Mesendoderm (in vitro differentiated cells): ENCODE results near the gene SMKR1.
"Not testable (repeated sequence)": the region's sequence is repeated elsewhere in the genome, so short reads cannot be mapped to it uniquely, and the experiment has no call there.

ENCODE experiments used
- DNase-seq: peaks from one replicate; pipeline ENCODE4 v3.0.0; 2013
- H2AK5ac ChIP-seq: 2 replicates; pipeline ENCODE4 v1.6.1; 2013; ENCODE audit warnings: low read length, inconsistent platforms
- H2BK120ac ChIP-seq: 2 replicates; pipeline ENCODE4 v1.6.1; 2013; ENCODE audit warnings: low read depth, mild to moderate bottlenecking, low read length, moderate library complexity, mixed read lengths
- H2BK15ac ChIP-seq: replicated peaks from 2 replicates; pipeline ENCODE4 v1.6.1; 2013; ENCODE audit warnings: low read depth, mild to moderate bottlenecking, moderate library complexity
- H2BK5ac ChIP-seq: 2 replicates; pipeline ENCODE4 v1.6.1; 2013; ENCODE audit warnings: low read length, inconsistent platforms
- H3K18ac ChIP-seq: 2 replicates; pipeline ENCODE4 v1.6.1; 2013; ENCODE audit warnings: mild to moderate bottlenecking, low read length, mixed read lengths
- H3K23ac ChIP-seq: one replicate; pipeline ENCODE4 v1.6.1; 2013; ENCODE audit warnings: low read length
- H3K27ac ChIP-seq: 2 replicates; pipeline ENCODE4 v1.5.1; 2013; ENCODE audit warnings: low read depth, mild to moderate bottlenecking, inconsistent platforms, low read length, moderate library complexity
- H3K27me3 ChIP-seq: 2 replicates; pipeline ENCODE4 v1.6.1; 2013; ENCODE audit warnings: low read length, control low read depth, mild to moderate bottlenecking, inconsistent platforms; ENCODE audit not compliant: insufficient read depth, poor library complexity
- H3K36me3 ChIP-seq: 2 replicates; pipeline ENCODE4 v1.6.1; 2013; ENCODE audit warnings: low read length, inconsistent platforms; ENCODE audit not compliant: control insufficient read depth, insufficient read depth
- H3K4ac ChIP-seq: one replicate; pipeline ENCODE4 v1.6.1; 2013; ENCODE audit warnings: low read depth, mild to moderate bottlenecking, low read length, moderate library complexity
- H3K4me1 ChIP-seq: 2 replicates; pipeline ENCODE4 v1.6.1; 2013; ENCODE audit warnings: low read depth, low read length, inconsistent platforms; ENCODE audit not compliant: control insufficient read depth
- H3K4me2 ChIP-seq: 2 replicates; pipeline ENCODE4 v1.6.1; 2013; ENCODE audit warnings: low read length
- H3K4me3 ChIP-seq: 2 replicates; pipeline ENCODE4 v1.5.1; 2013; ENCODE audit warnings: mild to moderate bottlenecking, low read length
- H3K56ac ChIP-seq: one replicate; pipeline ENCODE4 v1.6.1; 2013; ENCODE audit warnings: low read length
- H3K79me1 ChIP-seq: 2 replicates; pipeline ENCODE4 v1.6.1; 2013; ENCODE audit warnings: low read length, inconsistent platforms
- H3K79me2 ChIP-seq: 2 replicates; pipeline ENCODE4 v1.6.1; 2013; ENCODE audit warnings: mild to moderate bottlenecking, low read length; ENCODE audit not compliant: control insufficient read depth, insufficient read depth
- H3K9ac ChIP-seq: 2 replicates; pipeline ENCODE4 v1.6.1; 2013; ENCODE audit warnings: low read length, inconsistent platforms
- H4K5ac ChIP-seq: one replicate; pipeline ENCODE4 v1.6.1; 2013; ENCODE audit warnings: low read length
- H4K8ac ChIP-seq: one replicate; pipeline ENCODE4 v1.6.1; 2013; ENCODE audit warnings: low read depth, mild to moderate bottlenecking, control low read depth, low read length, moderate library complexity
- WGBS: extraction: QIAGEN DNeasy Blood & Tissue Kit; methylation state at CpG from one replicate; pipeline ENCODE4 v1.1.7; 2013; ENCODE audit warnings: low lambda C conversion rate, missing lambda C conversion rate; ENCODE audit not compliant: insufficient coverage; ENCODE audit errors: extremely low coverage; 5-methylcytosine and 5-hydroxymethylcytosine counted together

The SMKR1 gene

DNA sequence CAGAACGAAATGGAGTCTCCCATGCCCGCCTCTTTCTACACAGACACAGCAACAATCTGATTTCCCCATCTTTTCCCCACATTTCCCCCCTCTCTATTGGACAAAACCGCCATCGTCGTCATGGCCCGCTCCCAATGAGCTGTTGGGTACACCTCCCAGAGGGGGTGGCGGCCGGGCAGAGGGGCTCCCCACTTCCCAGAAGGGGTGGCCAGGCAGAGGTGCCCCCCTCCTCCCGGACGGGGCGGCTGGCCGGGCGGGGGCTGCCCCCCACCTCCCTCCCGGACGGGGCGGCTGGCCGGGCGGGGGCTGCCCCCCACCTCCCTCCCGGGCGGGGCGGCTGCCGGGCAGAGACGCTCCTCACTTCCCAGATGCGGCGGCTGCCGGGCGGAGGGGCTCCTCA lies 26.4 kb upstream of the SMKR1 start:
- H4K8ac ChIP-seq, H3K4me3 ChIP-seq, H3K18ac ChIP-seq, H3K79me1 ChIP-seq, H2BK15ac ChIP-seq, H3K4me1 ChIP-seq, H3K27me3 ChIP-seq, H3K79me2 ChIP-seq, H3K27ac ChIP-seq, H3K36me3 ChIP-seq, DNase-seq, H3K9ac ChIP-seq, H3K23ac ChIP-seq, H2BK120ac ChIP-seq, H2BK5ac ChIP-seq, H3K4me2 ChIP-seq, H3K4ac ChIP-seq, H3K56ac ChIP-seq, H2AK5ac ChIP-seq, H4K5ac ChIP-seq: not testable (repeated sequence)
- WGBS: no CpG with 5 or more reads among the region's 27 CpGs

DNA sequence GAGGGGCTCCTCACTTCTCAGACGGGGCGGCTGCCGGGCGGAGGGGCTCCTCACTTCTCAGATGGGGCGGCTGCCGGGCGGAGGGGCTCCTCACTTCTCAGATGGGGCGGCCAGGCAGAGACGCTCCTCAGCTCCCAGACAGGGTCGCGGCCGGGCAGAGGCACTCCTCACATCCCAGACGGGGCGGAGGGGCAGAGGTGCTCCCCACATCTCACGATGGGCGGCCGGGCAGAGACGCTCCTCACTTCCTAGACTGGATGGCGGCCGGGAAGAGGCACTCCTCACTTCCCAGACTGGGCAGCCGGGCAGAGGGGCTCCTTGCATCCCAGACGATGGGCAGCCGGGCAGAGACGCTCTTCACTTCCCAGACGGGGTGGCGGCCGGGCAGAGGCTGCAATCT lies 25.9 kb upstream of the SMKR1 start:
- not testable (repeated sequence) for H3K9ac ChIP-seq, H4K5ac ChIP-seq, H3K4ac ChIP-seq, H3K4me2 ChIP-seq, H4K8ac ChIP-seq, H3K4me3 ChIP-seq, H3K27ac ChIP-seq, H3K18ac ChIP-seq, DNase-seq, H3K23ac ChIP-seq, H3K4me1 ChIP-seq, H2BK120ac ChIP-seq, H3K79me1 ChIP-seq, H2AK5ac ChIP-seq, H3K56ac ChIP-seq, H3K79me2 ChIP-seq, H2BK15ac ChIP-seq, H3K36me3 ChIP-seq, H3K27me3 ChIP-seq, H2BK5ac ChIP-seq
- WGBS: no CpG with 5 or more reads among the region's 27 CpGs

DNA sequence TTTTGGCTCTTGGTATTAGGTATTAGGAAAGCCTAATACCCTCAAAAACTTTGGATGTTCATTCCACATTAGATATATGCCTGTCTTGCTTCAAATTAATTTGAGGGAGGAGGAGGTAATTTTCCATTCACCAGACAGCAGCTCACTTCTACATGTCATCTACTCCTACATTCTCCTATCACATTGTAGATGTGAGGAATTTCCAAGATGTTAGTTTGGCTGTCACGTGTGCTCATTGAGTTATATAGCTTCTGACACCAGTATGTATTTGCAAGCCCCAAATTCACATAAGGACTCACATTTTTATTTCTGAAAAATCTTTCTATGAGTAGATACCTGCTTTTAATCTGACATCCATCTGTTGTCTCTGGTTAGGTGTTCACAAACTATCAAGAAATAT lies 22.5 kb upstream of the SMKR1 start:
- Histone ChIP-seq H3K27me3 (no peaks in the 10 kb centered on the region), H3K36me3 (no peaks in the 10 kb centered on the region), H2BK5ac (no peak overlapping the region), H3K18ac (no peak overlapping the region), H3K4me2 (no peak overlapping the region), H3K4me3 (no peak overlapping the region), H3K79me1 (no peaks in the 10 kb centered on the region), H3K9ac (no peak overlapping the region), H3K23ac (no peak overlapping the region), H2AK5ac (no peak overlapping the region), H2BK15ac (no peak overlapping the region), H3K4ac (no peak overlapping the region), H3K27ac (no peak overlapping the region), H3K56ac (no peak overlapping the region), H4K5ac (no peak overlapping the region), H4K8ac (no peak overlapping the region), H3K79me2 (no peaks in the 10 kb centered on the region), H2BK120ac (no peak overlapping the region), H3K4me1 (no peaks in the 10 kb centered on the region)
- no CpG with 5 or more reads among the region's 1 CpG for WGBS
- no peak for DNase-seq

DNA sequence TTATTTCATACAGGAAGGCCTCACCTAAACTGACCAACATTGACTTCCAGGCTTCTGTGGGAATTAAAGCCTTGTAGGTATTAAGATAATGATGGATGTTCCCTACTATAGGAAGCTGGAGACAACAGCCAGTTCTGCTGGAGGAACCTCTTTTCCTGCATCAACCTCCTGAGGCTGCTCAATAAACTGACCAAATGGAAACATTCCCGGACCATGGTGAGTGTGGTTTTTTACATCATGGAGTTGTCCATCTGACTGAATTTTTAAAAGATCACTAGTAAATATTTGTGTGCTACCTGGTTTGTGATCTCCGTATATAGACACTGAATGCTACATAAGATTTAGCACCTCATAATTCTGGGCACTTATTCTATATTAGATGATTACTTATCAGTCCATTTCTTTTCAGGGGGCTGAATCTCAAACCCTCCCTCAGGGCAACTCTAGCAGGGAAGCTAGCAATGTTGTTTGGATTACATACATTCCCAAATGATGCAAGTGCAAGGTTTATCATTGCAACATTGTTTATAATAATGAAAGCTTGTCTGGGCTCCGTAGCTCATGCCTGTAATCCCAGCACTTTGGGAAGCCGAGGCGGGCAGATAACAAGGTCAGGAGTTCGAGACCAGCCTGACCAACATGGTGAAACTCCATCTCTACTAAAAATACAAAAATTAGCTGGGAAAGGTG lies 21.5 kb upstream of the SMKR1 start:
- Histone ChIP-seq H3K4me1 (no peaks in the 10 kb centered on the region), H2BK5ac (no peak overlapping the region), H3K79me1 (no peaks in the 10 kb centered on the region), H3K36me3 (no peaks in the 10 kb centered on the region), H3K79me2 (no peaks in the 10 kb centered on the region), H3K4ac (no peak overlapping the region), H3K27ac (no peak overlapping the region), H3K18ac (no peak overlapping the region), H3K23ac (no peak overlapping the region), H4K5ac (no peak overlapping the region), H3K4me2 (no peak overlapping the region), H2BK120ac (no peak overlapping the region), H3K27me3 (no peaks in the 10 kb centered on the region), H2AK5ac (no peak overlapping the region), H2BK15ac (no peak overlapping the region), H4K8ac (no peak overlapping the region), H3K56ac (no peak overlapping the region), H3K4me3 (no peak overlapping the region), H3K9ac (no peak overlapping the region)
- no CpG with 5 or more reads among the region's 6 CpGs for WGBS
- no peak for DNase-seq

DNA sequence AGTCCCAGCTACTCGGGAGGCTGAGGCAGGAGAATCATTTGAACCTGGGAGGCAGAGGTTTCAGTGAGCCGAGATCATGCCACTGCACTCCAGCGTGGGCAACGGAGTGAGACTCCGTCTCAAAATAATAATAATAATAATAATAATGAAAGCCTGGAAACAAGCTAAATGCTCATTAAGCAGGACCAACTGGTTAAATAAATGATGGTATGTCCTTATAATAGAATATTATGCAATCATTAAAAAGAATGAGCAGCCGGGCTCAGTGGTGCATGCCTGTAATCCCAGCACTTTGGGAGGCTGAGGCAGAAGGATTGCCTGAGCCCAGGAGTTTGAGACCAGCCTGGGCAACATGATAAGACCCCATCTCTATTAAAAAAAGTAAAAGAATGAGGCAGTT lies 21.0 kb upstream of the SMKR1 start:
- no CpG with 5 or more reads among the region's 6 CpGs for WGBS
- not testable (repeated sequence) for H3K56ac ChIP-seq, H3K27ac ChIP-seq, H3K4ac ChIP-seq, H3K4me3 ChIP-seq, H3K79me1 ChIP-seq, H3K23ac ChIP-seq, DNase-seq, H4K5ac ChIP-seq, H3K9ac ChIP-seq, H4K8ac ChIP-seq, H3K79me2 ChIP-seq, H2BK15ac ChIP-seq, H3K4me1 ChIP-seq, H3K36me3 ChIP-seq, H3K18ac ChIP-seq, H3K27me3 ChIP-seq, H2AK5ac ChIP-seq, H3K4me2 ChIP-seq, H2BK5ac ChIP-seq, H2BK120ac ChIP-seq

DNA sequence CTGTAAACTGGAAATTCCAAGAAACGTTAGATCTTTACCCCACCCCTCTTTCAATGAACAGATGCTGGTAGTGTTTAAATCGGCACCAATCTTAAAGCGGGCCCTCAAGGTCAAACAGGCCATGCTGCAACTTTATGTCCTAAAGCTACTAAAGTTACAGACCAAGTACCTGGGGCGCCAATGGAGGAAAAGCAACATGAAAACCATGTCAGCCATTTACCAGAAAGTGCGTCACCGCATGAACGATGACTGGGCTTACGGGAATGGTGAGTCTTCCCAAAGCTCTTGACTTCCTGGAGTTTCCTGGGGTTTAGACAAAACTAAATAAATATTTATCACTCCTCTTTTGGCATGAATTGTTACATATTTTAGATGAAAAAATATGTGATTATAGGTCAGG lies 19.6 kb upstream of the SMKR1 start:
- no peaks in the 10 kb centered on the region for H3K4me1 ChIP-seq
- no peak overlapping the region for H3K56ac ChIP-seq
- no peaks in the 10 kb centered on the region for H3K36me3 ChIP-seq
- no peak overlapping the region for H3K23ac ChIP-seq
- H3K4me2 ChIP-seq: no peak overlapping the region
- H3K4ac ChIP-seq: no peak overlapping the region
- H3K79me1 ChIP-seq: no peaks in the 10 kb centered on the region
- H2BK15ac ChIP-seq: no peak overlapping the region
- H2AK5ac ChIP-seq: no peak overlapping the region
- H3K27me3 ChIP-seq: no peaks in the 10 kb centered on the region
- DNase-seq: no peak
- H2BK120ac ChIP-seq: no peak overlapping the region
- H3K18ac ChIP-seq: no peak overlapping the region
- no peak overlapping the region for H2BK5ac ChIP-seq
- H3K9ac ChIP-seq: no peak overlapping the region
- H3K79me2 ChIP-seq: no peaks in the 10 kb centered on the region
- no CpG with 5 or more reads among the region's 8 CpGs for WGBS
- no peak overlapping the region for H3K27ac ChIP-seq
- H4K5ac ChIP-seq: no peak overlapping the region
- H3K4me3 ChIP-seq: no peak overlapping the region
- H4K8ac ChIP-seq: no peak overlapping the region
